ENCODE results near the gene CLIC4. TPM values are rescaled to one million over a fixed set of nuclear protein-coding genes. Genes with fewer than 3 reads are reported as not detected.

The CLIC4 gene
- total and polyA plus RNA-seq, 4 donors = 97.4 to 245 (median 155) TPM

GRCh38 chr1:24892188-24893153, 147.2 kb downstream of the CLIC4 start:
- no peaks in the 10 kb centered on the region for H3K36me3 ChIP-seq (ENCODE audit: control insufficient read depth, insufficient read depth, low read length)
- no peak for DNase-seq (ENCODE audit: low read depth in 4 of 6, low spot score in 6 of 6)
- H3K27me3 ChIP-seq (ENCODE audit: control insufficient read depth, insufficient read depth, low read length) = peaks cover 2% of the 10 kb centered on the region
- H3K4me3 ChIP-seq (ENCODE audit: low read depth, low read length) = no peak overlapping the region
- no peaks in the 10 kb centered on the region for H3K4me1 ChIP-seq (ENCODE audit: control insufficient read depth, insufficient read depth, low read length)
- H3K9me3 ChIP-seq (ENCODE audit: control insufficient read depth, insufficient read depth, low read length) = peaks cover 2% of the 10 kb centered on the region
- H3K27ac ChIP-seq (ENCODE audit: low read depth, low read length) = no peak overlapping the region
- WGBS (ENCODE audit: insufficient coverage) = 71% methylated on average over 1 of the region's 1 CpG

GRCh38 chr1:24893431-24893830, 148.2 kb downstream of the CLIC4 start:
- Histone ChIP-seq H3K36me3 (ENCODE audit: control insufficient read depth, insufficient read depth, low read length) (no peaks in the 10 kb centered on the region), H3K9me3 (ENCODE audit: control insufficient read depth, insufficient read depth, low read length) (peaks cover 2% of the 10 kb centered on the region), H3K27ac (ENCODE audit: low read depth, low read length) (no peak overlapping the region), H3K4me1 (ENCODE audit: control insufficient read depth, insufficient read depth, low read length) (no peaks in the 10 kb centered on the region), H3K27me3 (ENCODE audit: control insufficient read depth, insufficient read depth, low read length) (peaks cover 2% of the 10 kb centered on the region), H3K4me3 (ENCODE audit: low read depth, low read length) (no peak overlapping the region)
- no CpG with 5 or more reads among the region's 3 CpGs for WGBS (ENCODE audit: insufficient coverage)
- DNase-seq (ENCODE audit: low read depth in 4 of 6, low spot score in 6 of 6) = peak in 1 of 6 donors; percentile 26

Small RNA genes within 50 kb of the gene (small RNA-seq; reads per million reads assigned to genes)
- not detected for gene RNU6-1208P (ENCODE audit: low replicate concordance)

Other genes starting within 250 kb of the CLIC4 start
- gene RCAN3, start 242.6 kb upstream of the CLIC4 start, total RNA-seq = 10 to 100 TPM in 1 of 2 donors, 1 to 10 TPM in 1; 9.1 to 19.9 TPM
- gene RCAN3, start 242.6 kb upstream of the CLIC4 start, polyA plus RNA-seq (ENCODE audit: insufficient read length in 2 of 2) = 10 to 100 TPM; 10.6 to 12.9 TPM
- 10 to 100 TPM in 1 of 2 donors, 1 to 10 TPM in 1; 2.0 to 10.7 TPM for gene NCMAP, start 189.4 kb upstream of the CLIC4 start, total RNA-seq
- gene NCMAP, start 189.4 kb upstream of the CLIC4 start, polyA plus RNA-seq (ENCODE audit: insufficient read length in 2 of 2) = under 1 TPM; 0.08 to 0.26 TPM
- gene SRRM1, start 102.1 kb upstream of the CLIC4 start, total RNA-seq = 10 to 100 TPM; 45.5 to 51.8 TPM
- 100 to 1,000 TPM; 102 to 129 TPM for gene SRRM1, start 102.1 kb upstream of the CLIC4 start, polyA plus RNA-seq (ENCODE audit: insufficient read length in 2 of 2)
- under 1 TPM; 0.10 to 0.11 TPM for gene RUNX3, start 184.8 kb downstream of the CLIC4 start, total RNA-seq
- under 1 TPM; 0.08 to 0.42 TPM for gene RUNX3, start 184.8 kb downstream of the CLIC4 start, polyA plus RNA-seq (ENCODE audit: insufficient read length in 2 of 2)